H9 (cell line): Measurements from ENCODE around the gene CXXC1. TPM values are rescaled to one million over a fixed set of nuclear protein-coding genes. Genes with fewer than 3 reads are reported as not detected.

ENCODE experiments used
- DNase-seq: peaks from one replicate; pipeline ENCODE4 v3.0.0-alpha.2; 2017
- H2AFZ ChIP-seq: one replicate; pipeline ENCODE4 v1.6.1; 2013; ENCODE audit warnings: mild to moderate bottlenecking, low read length, control low read depth, moderate library complexity
- H2AK5ac ChIP-seq: 2 replicates; pipeline ENCODE4 v1.6.1; 2013; ENCODE audit warnings: low read length, control low read depth, mixed read lengths; ENCODE audit not compliant: insufficient read length
- H2BK120ac ChIP-seq: one replicate; pipeline ENCODE4 v1.6.1; 2013; ENCODE audit warnings: low read depth, mild to moderate bottlenecking, low read length, control low read depth, inconsistent platforms; ENCODE audit not compliant: poor library complexity, severe bottlenecking
- H2BK12ac ChIP-seq: 2 replicates; pipeline ENCODE4 v1.6.1; 2013; ENCODE audit warnings: low read length, control low read depth, mixed read lengths, low read depth; ENCODE audit not compliant: insufficient read length
- H2BK15ac ChIP-seq: 2 replicates; pipeline ENCODE4 v1.6.1; 2013; ENCODE audit warnings: low read depth, low read length, control low read depth
- H2BK20ac ChIP-seq: one replicate; pipeline ENCODE4 v1.6.1; 2013; ENCODE audit warnings: low read depth, mild to moderate bottlenecking, low read length, control low read depth, inconsistent platforms; ENCODE audit not compliant: poor library complexity, severe bottlenecking
- H2BK5ac ChIP-seq: 2 replicates; pipeline ENCODE4 v1.6.1; 2013; ENCODE audit warnings: low read length, control low read depth, mixed read lengths; ENCODE audit not compliant: insufficient read length
- H3K14ac ChIP-seq: 2 replicates; pipeline ENCODE4 v1.6.1; 2013; ENCODE audit warnings: low read length, control low read depth; ENCODE audit not compliant: insufficient read depth
- H3K18ac ChIP-seq: 2 replicates; pipeline ENCODE4 v1.6.1; 2013; ENCODE audit warnings: low read depth, mild to moderate bottlenecking, mixed read lengths, low read length, control low read depth; ENCODE audit not compliant: insufficient read length
- H3K23ac ChIP-seq: 2 replicates; pipeline ENCODE4 v1.6.1; 2013; ENCODE audit warnings: low read length, control low read depth, mixed read lengths, low read depth; ENCODE audit not compliant: insufficient read length
- H3K23me2 ChIP-seq: 2 replicates; pipeline ENCODE4 v1.6.1; 2013; ENCODE audit warnings: low read depth, mild to moderate bottlenecking, mixed read lengths, low read length, control low read depth; ENCODE audit not compliant: insufficient read length, poor library complexity, severe bottlenecking
- H3K27ac ChIP-seq: 2 replicates; pipeline ENCODE4 v1.5.1; 2013; ENCODE audit warnings: low read length, control low read depth, mixed read lengths, low read depth; ENCODE audit not compliant: insufficient read length
- H3K27me3 ChIP-seq: 2 replicates; pipeline ENCODE4 v1.6.1; 2013; ENCODE audit warnings: low read length, control low read depth, inconsistent platforms; ENCODE audit not compliant: insufficient read depth
- H3K4ac ChIP-seq: 2 replicates; pipeline ENCODE4 v1.6.1; 2013; ENCODE audit warnings: low read depth, mild to moderate bottlenecking, control low read depth, inconsistent platforms, low read length, moderate library complexity
- H3K4me1 ChIP-seq: 2 replicates; pipeline ENCODE4 v1.6.1; 2013; ENCODE audit warnings: low read length, control low read depth, inconsistent platforms; ENCODE audit not compliant: insufficient read depth
- H3K4me2 ChIP-seq: 2 replicates; pipeline ENCODE4 v1.6.1; 2013; ENCODE audit warnings: low read length, control low read depth, mixed read lengths; ENCODE audit not compliant: insufficient read length, insufficient read depth
- H3K56ac ChIP-seq: 2 replicates; pipeline ENCODE4 v1.6.1; 2013; ENCODE audit warnings: low read depth, mild to moderate bottlenecking, mixed read lengths, low read length, control low read depth; ENCODE audit not compliant: insufficient read length
- H3K79me1 ChIP-seq: 2 replicates; pipeline ENCODE4 v1.6.1; 2013; ENCODE audit warnings: low read depth, mild to moderate bottlenecking, moderate library complexity, low read length, control low read depth, inconsistent platforms; ENCODE audit not compliant: insufficient read depth, poor library complexity, severe bottlenecking
- H3K79me2 ChIP-seq: 2 replicates; pipeline ENCODE4 v1.6.1; 2013; ENCODE audit warnings: low read length, control low read depth, inconsistent platforms; ENCODE audit not compliant: insufficient read depth
- H3K9ac ChIP-seq: 2 replicates; pipeline ENCODE4 v1.6.1; 2013; ENCODE audit warnings: low read length, control low read depth, mixed read lengths; ENCODE audit not compliant: insufficient read length; ENCODE audit errors: extremely low read depth
- H3K9me3 ChIP-seq: one replicate; pipeline ENCODE4 v1.6.1; 2013; ENCODE audit warnings: low read depth, low read length, inconsistent platforms; ENCODE audit not compliant: control insufficient read depth
- H3T11ph ChIP-seq: one replicate; pipeline ENCODE4 v1.6.1; 2013; ENCODE audit warnings: mild to moderate bottlenecking, low read length, control low read depth, inconsistent platforms
- H4K20me1 ChIP-seq: one replicate; pipeline ENCODE4 v1.6.1; 2013; ENCODE audit not compliant: control insufficient read depth, insufficient read length, insufficient read depth
- H4K5ac ChIP-seq: 2 replicates; pipeline ENCODE4 v1.6.1; 2013; ENCODE audit warnings: low read depth, mild to moderate bottlenecking, mixed read lengths, low read length, control low read depth; ENCODE audit not compliant: insufficient read length
- H4K8ac ChIP-seq: replicated peaks from 2 replicates; pipeline ENCODE4 v1.6.1; 2013; ENCODE audit warnings: low read length, control low read depth, mixed read lengths, low read depth; ENCODE audit not compliant: insufficient read length
- H4K91ac ChIP-seq: 2 replicates; pipeline ENCODE4 v1.6.1; 2013; ENCODE audit warnings: low read depth, mild to moderate bottlenecking, moderate library complexity, mixed read lengths, low read length, control low read depth; ENCODE audit not compliant: insufficient read length
- H3K27ac Mint-ChIP-seq, 3 experiments: 2 replicates in 2 of 3; 3 replicates in 1 of 3; pipeline ENCODE4 v1.8.0; 2020 to 2021; ENCODE audit warnings: mixed read lengths in 3 of 3, mild to moderate bottlenecking in 1 of 3, moderate library complexity in 1 of 3
- H3K27me3 Mint-ChIP-seq: 2 replicates; pipeline ENCODE4 v1.8.0; 2021; ENCODE audit warnings: low read depth, mild to moderate bottlenecking, moderate library complexity, mixed read lengths
- H3K36me3 Mint-ChIP-seq, 3 experiments: 2 replicates in 2 of 3; 3 replicates in 1 of 3; pipeline ENCODE4 v1.8.0; 2020 to 2021; ENCODE audit warnings: low read depth in 3 of 3, mixed read lengths in 3 of 3; ENCODE audit not compliant: insufficient read depth in 1 of 3
- H3K4me1 Mint-ChIP-seq, 2 experiments: 2 replicates each; pipeline ENCODE4 v1.8.0; 2020; ENCODE audit warnings: mixed read lengths in 2 of 2
- H3K4me3 Mint-ChIP-seq, 2 experiments: 2 replicates in 1 of 2; 3 replicates in 1 of 2; pipeline ENCODE4 v1.8.0; 2020 to 2021; ENCODE audit warnings: mild to moderate bottlenecking in 2 of 2, mixed read lengths in 2 of 2, moderate library complexity in 1 of 2
- H3K9me3 Mint-ChIP-seq, 2 experiments: 2 replicates in 1 of 2; 3 replicates in 1 of 2; pipeline ENCODE4 v1.8.0; 2020; ENCODE audit warnings: mild to moderate bottlenecking in 2 of 2, mixed read lengths in 2 of 2, moderate library complexity in 1 of 2
- WGBS: extraction: QIAGEN DNeasy Blood & Tissue Kit; methylation state at CpG from one replicate; pipeline ENCODE4 v1.1.7; 2013; ENCODE audit warnings: missing lambda C conversion rate, low lambda C conversion rate, mixed read lengths; ENCODE audit not compliant: insufficient read length; ENCODE audit errors: extremely low coverage; 5-methylcytosine and 5-hydroxymethylcytosine counted together
- total RNA-seq: library from RNA; stranded (reverse); gene quantifications from 2 replicates; pipeline ENCODE4 v1.2.1, GENCODE V29; 2021
- TF ChIP-seq, protein P1 (sequence below): fragments of 200-600 bp; sonication (generic); conservative IDR thresholded peaks from 3 replicates; pipeline ENCODE4 v1.8.0; 2021; ENCODE audit warnings: antibody characterized with exemption, mild to moderate bottlenecking

Gene CXXC1
- total RNA-seq, 1 experiment from 2014 or later, result 95.9 TPM

DNA sequence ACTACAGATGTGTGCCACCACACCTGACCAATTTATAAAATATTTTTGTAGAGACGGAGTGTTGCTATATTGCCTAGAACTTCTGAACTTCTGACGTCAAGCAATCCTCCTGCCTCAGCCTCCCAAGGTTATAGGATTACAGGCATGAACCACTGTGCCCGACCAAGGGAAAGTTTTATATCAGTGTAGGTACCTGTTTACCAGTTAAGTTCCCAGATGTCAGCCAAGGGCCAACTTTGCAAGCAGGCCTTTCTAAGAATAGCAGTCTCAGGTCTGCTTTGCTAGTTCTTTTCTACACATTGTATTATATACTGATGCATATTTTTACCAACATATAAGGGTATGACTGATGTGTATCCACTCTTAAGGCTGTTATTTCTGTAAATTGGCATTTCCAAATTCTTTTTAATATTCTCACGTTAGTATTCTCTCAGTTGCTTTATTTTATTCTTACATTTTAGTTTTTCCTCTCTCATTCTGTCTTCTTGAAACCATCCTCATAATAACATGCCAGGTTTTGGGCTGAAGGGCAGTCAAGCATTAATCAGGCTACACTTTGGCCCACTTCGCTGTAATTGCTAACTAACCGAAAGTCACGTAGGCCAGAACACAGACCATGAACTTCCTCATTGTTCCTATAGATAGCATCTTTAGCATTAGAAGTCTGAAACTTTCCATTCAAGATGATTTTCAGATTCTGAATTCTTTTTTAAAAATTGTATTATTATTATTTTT, 25.0 kb upstream of the CXXC1 start:
- H3K9me3 Mint-ChIP-seq, result no peaks in the 10 kb centered on the region
- no peak overlapping the region for H3K18ac ChIP-seq
- no peaks in the 10 kb centered on the region for H3K79me1 ChIP-seq
- H4K8ac ChIP-seq, result no peak overlapping the region
- no peaks in the 10 kb centered on the region for H3K4me1 ChIP-seq
- no CpG with 5 or more reads among the region's 7 CpGs for WGBS
- no peak overlapping the region for H4K91ac ChIP-seq
- H3K9ac ChIP-seq, result no peak overlapping the region
- no peak overlapping the region for H3K27ac Mint-ChIP-seq
- peaks cover 47% of the 10 kb centered on the region for H3K27me3 Mint-ChIP-seq
- no peak for DNase-seq
- no peaks in the 10 kb centered on the region for H3K23me2 ChIP-seq
- H3K14ac ChIP-seq, result no peak overlapping the region
- H2BK20ac ChIP-seq, result no peak overlapping the region
- H3K23ac ChIP-seq, result no peak overlapping the region
- no peak overlapping the region for H2AFZ ChIP-seq
- H3K4me2 ChIP-seq, result no peak overlapping the region
- no peaks in the 10 kb centered on the region; the same call in 1 of the 2 replicates for H3K27me3 ChIP-seq
- no peak overlapping the region for H3K4me3 Mint-ChIP-seq
- no peak overlapping the region for H2BK15ac ChIP-seq
- no peak overlapping the region for H3K4ac ChIP-seq
- no peaks in the 10 kb centered on the region for H3K9me3 ChIP-seq
- H2BK120ac ChIP-seq, result no peak overlapping the region
- H2AK5ac ChIP-seq, result no peak overlapping the region
- H4K20me1 ChIP-seq, result no peaks in the 10 kb centered on the region
- H3T11ph ChIP-seq, result no peak overlapping the region
- H2BK12ac ChIP-seq, result no peak overlapping the region
- no peak overlapping the region for H3K56ac ChIP-seq
- H2BK5ac ChIP-seq, result no peak overlapping the region
- H3K36me3 Mint-ChIP-seq, result no peaks in the 10 kb centered on the region
- peaks cover 0 to 2% of the 10 kb centered on the region in 2 experiments; a peak in 2 of 4 replicates for H3K4me1 Mint-ChIP-seq
- no peaks in the 10 kb centered on the region for H3K79me2 ChIP-seq
- TF ChIP-seq, protein P1, sequence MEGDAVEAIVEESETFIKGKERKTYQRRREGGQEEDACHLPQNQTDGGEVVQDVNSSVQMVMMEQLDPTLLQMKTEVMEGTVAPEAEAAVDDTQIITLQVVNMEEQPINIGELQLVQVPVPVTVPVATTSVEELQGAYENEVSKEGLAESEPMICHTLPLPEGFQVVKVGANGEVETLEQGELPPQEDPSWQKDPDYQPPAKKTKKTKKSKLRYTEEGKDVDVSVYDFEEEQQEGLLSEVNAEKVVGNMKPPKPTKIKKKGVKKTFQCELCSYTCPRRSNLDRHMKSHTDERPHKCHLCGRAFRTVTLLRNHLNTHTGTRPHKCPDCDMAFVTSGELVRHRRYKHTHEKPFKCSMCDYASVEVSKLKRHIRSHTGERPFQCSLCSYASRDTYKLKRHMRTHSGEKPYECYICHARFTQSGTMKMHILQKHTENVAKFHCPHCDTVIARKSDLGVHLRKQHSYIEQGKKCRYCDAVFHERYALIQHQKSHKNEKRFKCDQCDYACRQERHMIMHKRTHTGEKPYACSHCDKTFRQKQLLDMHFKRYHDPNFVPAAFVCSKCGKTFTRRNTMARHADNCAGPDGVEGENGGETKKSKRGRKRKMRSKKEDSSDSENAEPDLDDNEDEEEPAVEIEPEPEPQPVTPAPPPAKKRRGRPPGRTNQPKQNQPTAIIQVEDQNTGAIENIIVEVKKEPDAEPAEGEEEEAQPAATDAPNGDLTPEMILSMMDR, result no peak
- no peak overlapping the region for H3K27ac ChIP-seq
- no peak overlapping the region for H4K5ac ChIP-seq
